GM11168 (cell line): Measurements from ENCODE around the gene GID8.
"Not testable (repeated sequence)": the region's sequence is repeated elsewhere in the genome, so short reads cannot be mapped to it uniquely, and the experiment has no call there.

Experiments used
- in situ Hi-C: fragments of 300-500 bp; cut with MboI; formaldehyde crosslinking; loops from one replicate; pipeline ENCODE4 v1.12.0; 2022; ENCODE audit warnings: low sequenced_read_pairs; ENCODE audit not compliant: unreplicated experiment

GID8 gene

DNA sequence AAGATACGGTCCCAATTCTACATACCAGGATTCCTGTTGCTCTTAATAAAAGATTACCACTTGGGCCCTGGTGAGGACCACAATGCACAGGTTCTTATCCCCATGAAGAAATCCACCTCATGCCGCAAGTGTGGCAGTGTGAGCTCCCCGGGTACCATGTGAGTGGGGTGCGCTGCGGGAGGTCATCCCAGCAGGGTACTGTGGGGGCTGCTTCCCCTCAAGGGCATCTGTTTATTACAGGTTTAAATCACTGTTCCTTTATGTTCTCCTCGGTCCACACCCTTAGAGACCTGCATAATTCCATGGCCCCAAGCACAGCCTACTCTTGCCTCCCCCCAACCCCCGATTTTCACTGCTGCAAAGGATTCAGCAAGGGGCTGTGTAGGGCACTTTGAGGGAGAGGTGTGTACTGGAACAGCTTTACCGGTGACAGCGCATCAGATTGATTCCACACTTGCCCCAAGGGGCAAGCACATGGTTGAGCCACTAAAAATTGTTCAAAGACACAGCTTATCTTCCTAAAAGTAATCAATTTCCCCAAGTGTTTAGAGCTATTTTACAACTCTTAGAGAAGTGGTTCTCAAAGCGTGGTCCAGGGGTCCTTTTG lies 17.8 kb upstream of the GID8 start:
- in situ Hi-C loops: no loop called here

- in situ Hi-C loops: no loop called here
Measured at GRCh38 chr20:62921119-62921687, 16.7 kb upstream of the GID8 start.

- in situ Hi-C loops: no loop called here
Measured at GRCh38 chr20:62922451-62922921, 15.5 kb upstream of the GID8 start.

DNA sequence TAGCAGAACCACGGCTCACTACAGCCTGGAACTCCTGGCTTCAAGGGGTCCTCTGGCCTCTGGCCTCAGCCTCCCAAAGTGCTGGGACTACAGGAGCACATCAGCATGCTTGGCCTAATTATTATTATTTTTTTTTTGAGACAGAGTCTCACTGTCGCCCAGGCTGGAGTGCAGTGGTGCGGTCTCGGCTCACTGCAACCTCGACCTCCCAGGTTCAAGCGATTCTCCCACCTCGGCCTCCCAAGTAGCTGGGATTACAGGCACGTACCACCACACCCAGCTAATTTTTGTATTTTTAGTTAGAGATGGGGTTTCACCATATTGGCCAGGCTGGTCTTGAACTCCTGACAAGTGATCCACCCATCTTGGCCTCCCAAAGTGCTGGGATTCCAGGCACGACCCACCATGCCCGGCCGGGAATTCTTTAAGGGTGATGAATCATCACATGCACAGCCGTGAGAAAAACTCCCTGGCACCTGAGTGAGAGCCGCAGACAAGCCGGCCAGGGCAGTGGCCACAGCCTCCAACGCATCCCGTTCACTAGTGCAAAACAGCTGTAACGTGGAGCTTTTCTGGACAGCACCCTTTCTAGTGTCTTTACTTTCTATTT lies 14.8 kb upstream of the GID8 start:
- in situ Hi-C loops: not testable (repeated sequence)

DNA sequence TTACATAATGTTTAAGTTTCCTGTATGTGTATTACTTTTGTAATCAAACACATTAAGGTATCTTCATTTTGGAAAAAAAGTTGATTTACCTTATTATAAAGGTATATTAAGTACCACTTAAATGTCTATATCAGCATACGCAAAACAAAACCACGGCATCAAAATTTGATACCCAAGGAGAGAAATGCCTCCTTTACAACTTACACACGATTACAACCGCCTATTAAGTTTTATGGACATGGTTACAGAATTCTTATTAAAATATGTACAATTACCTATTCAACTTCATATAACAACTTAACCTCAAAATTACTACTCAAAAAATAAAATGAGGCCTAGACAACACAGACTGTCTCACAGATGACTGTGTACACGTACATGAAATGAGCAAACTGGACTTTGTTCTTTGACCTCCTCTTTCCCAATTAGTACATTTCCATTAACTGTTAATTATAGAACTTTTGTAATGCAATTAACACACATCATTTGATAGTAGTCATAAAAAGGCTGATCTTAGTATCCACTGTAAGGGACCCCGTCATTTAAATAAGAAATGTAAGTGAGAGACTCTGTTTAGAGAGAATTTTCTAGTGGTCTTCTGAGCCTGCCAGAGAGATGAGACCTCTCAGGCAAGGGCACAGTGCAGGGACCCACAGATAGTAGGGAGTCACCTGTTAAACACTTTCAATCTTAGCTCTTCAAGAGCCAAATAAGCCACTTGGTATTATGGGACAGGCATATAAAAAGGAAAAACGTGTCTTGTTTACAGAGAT lies 14.1 kb upstream of the GID8 start:
- in situ Hi-C loops: no loop called here

GRCh38 chr20:62924442-62925075 lies 13.4 kb upstream of the GID8 start:
- in situ Hi-C loops: no loop called here

DNA sequence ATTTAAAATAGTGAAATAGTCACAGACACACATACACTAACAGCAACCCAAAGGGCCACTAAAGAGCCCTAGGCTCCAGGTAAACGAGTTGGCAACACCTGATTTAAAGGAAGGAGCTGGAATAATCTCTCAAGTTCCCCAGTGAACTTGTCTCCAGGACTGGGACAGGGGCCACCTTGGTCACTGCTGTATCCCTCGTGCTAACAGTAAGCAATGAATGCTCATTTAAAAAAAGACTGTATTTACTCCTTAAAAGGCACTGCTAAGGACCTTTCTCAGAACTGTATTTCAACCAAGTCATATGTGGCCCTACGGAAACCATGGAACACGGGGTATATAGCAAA lies 12.9 kb upstream of the GID8 start:
- in situ Hi-C loops: no loop called here

- in situ Hi-C loops: no loop called here
Measured at GRCh38 chr20:62925420-62926228, 12.3 kb upstream of the GID8 start.

DNA sequence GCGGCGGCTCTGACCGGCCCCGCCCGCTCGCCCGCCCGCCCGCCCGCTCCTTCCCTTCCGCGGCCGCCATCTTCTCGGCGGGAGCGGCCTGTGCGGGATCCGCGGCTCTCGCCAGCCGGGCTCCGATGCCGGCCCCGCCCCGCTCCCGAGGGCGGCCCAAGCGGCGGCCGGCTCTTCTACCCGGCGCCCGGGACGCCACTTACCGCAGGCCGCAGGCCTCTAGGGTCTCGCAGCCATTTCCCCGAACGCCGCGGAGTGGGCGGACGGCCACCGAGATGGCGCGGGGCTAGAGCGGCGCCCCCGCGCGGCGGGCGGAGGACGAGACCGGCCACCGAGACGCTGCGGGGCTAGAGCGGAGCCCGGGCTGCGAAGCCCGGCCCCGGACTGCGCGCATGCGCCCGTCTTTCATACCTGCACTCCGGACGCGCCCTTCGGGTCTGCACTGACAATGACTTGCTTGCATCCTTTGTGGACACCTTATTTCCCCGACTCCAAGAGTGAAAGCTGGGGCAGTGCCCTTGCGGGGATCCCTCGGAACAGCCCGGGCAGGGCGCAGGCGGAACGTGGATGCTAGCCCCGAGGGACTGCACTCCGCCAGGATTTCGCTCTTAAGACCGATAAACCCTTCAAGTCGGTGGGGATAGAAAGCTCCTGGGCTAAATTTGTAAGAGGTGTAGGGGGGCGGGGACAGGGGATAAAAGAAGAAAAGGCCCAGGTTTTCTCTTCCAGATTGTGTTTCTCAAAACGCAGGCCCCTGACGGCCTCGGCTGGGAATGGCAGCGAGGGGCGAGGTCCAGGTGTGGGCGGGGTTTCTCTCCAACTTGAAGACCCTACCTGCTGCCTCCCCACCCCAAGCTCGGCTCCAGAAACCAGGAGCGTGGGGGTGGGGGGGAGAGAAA lies 11.5 kb upstream of the GID8 start, which contains the start of gene DIDO1:
DIDO1 (minus strand) TSS at position 277 of the 899 bp plus-strand sequence.
- in situ Hi-C loops: no loop called here

- in situ Hi-C loops: no loop called here
Measured at GRCh38 chr20:62927128-62927705, 10.7 kb upstream of the GID8 start.

- in situ Hi-C loops: no loop called here
Measured at GRCh38 chr20:62928246-62928939, 9.6 kb upstream of the GID8 start.

GRCh38 chr20:62929051-62929538 lies 8.9 kb upstream of the GID8 start:
- in situ Hi-C loops: no loop called here

DNA sequence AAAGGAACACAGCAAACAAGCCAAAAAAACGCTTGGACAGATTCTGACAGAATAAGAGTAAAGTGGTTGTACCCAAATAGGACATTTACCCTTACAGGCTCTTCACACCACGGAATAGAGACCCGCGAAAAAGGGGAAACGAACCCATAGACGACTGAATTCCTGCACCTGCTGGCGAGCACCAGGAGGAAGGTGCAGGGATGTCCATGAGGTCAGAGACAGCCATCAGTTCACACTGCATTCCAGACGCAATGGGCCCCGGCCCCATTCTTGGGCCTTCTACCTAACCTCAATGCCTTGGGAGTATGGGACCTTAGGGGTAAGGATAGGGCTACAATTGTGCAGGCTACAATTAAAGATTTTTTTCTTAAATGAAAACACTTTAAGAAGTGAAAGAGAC lies 6.5 kb upstream of the GID8 start:
- in situ Hi-C loops: no loop called here

DNA sequence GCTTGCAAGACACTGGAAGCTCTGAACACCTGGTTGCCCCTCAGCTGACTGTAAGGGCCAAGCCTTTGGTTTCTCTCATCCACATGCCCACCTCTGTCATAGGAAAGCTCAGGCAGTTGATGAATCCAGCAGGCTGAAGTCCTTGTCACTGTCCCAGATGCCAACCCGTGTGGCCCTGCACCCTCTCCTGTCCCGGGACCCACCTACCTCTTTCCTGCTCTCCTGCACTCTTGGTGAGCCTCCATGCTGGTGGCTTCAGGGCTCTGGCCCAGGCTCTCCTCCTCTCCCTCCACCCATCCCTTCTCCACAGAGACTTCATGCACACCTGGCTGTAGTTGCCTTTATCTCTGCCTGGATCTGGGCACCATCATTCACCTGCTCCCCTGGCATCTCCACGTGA lies 4.0 kb upstream of the GID8 start:
- in situ Hi-C loops: no loop called here

DNA sequence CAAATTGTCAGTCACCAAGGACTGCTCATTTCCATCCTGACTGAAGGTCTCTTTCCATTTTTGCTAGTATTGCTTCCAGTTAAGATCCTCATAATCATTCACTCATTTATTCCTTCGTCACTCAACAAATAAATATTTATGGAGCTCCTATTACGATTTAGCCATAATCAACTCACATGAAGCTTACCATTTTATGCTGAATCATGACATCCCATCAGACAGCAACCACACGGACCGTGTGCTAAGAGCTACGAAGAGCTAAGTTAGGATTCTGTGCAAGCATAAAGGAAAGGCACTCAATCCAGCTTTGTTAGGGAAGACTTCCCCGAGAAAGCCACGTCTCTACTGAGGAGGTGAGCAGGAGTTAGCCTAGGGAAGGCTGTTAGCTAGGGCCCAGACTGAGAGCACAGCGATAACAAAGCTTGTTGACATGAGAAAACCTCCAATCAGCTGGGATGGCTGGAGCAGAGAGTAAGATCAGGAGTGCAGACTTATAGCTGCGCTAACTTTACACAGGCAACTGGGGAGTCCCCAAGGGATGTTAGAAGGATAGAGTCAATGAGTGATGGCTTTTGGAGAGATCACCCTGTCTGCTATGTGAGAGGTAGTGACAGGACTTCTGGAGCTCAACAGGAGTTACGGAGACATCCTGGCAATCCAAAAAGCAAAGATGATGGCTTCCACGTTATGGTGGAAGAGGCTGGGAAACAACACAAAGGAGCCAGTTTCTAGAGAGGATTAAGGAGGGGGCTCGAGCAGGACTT lies 2.6 kb upstream of the GID8 start:
- in situ Hi-C loops: no loop called here

- in situ Hi-C loops: no loop called here
Measured at GRCh38 chr20:62935968-62936585, 1.9 kb upstream of the GID8 start.
